ENCODE results near the gene GOPC. TPM values are rescaled to one million over a fixed set of nuclear protein-coding genes. Genes with fewer than 3 reads are reported as not detected.

GOPC gene
- total RNA-seq, 1 experiment from 2014 or later = 18.7 TPM

- Mint-ChIP-seq H3K4me1 (peaks cover 5 to 7% of the 10 kb centered on the region in 2 experiments; a peak in 2 of 4 replicates), H3K27me3 (ENCODE audit: low read depth) (no peaks in the 10 kb centered on the region), H3K9me3 (no peaks in the 10 kb centered on the region), H3K27ac (no peak overlapping the region; a peak in 1 of 7 replicates), H3K4me3 (no peak overlapping the region), H3K36me3 (ENCODE audit: insufficient read depth in 1 of 3, low read depth in 3 of 3) (no peaks in the 10 kb centered on the region)
- Histone ChIP-seq H2BK12ac (ENCODE audit: insufficient read length, low read depth, low read length) (no peak overlapping the region), H3K14ac (ENCODE audit: insufficient read depth, low read length) (no peak overlapping the region), H4K8ac (replicated peaks; ENCODE audit: insufficient read length, low read depth, low read length) (no peak overlapping the region), H2AK5ac (ENCODE audit: insufficient read length, low read length) (no peak overlapping the region), H2BK120ac (ENCODE audit: low read depth, low read length, poor library complexity, severe bottlenecking) (no peak overlapping the region), H2BK20ac (ENCODE audit: low read depth, low read length, poor library complexity, severe bottlenecking) (no peak overlapping the region), H3K18ac (ENCODE audit: insufficient read length, low read depth, low read length) (no peak overlapping the region), H3K4ac (ENCODE audit: low read depth, low read length) (no peak overlapping the region), H3K23me2 (ENCODE audit: insufficient read length, low read depth, low read length, poor library complexity, severe bottlenecking) (no peaks in the 10 kb centered on the region), H3K23ac (ENCODE audit: insufficient read length, low read depth, low read length) (no peak overlapping the region), H3K4me2 (ENCODE audit: insufficient read depth, insufficient read length, low read length) (no peak overlapping the region), H3K27ac (ENCODE audit: insufficient read length, low read depth, low read length) (no peak overlapping the region), H3K27me3 (ENCODE audit: insufficient read depth, low read length) (no peaks in the 10 kb centered on the region), H3K79me2 (ENCODE audit: insufficient read depth, low read length) (no peaks in the 10 kb centered on the region), H4K5ac (ENCODE audit: insufficient read length, low read depth, low read length) (no peak overlapping the region), H3K56ac (ENCODE audit: insufficient read length, low read depth, low read length) (no peak overlapping the region), H3K4me1 (ENCODE audit: insufficient read depth, low read length) (no peaks in the 10 kb centered on the region), H4K20me1 (ENCODE audit: control insufficient read depth, insufficient read depth, insufficient read length) (no peaks in the 10 kb centered on the region), H2BK5ac (ENCODE audit: insufficient read length, low read length) (no peak overlapping the region), H3K9me3 (ENCODE audit: control insufficient read depth, low read depth, low read length) (no peaks in the 10 kb centered on the region), H3T11ph (ENCODE audit: low read length) (no peak overlapping the region), H3K79me1 (ENCODE audit: insufficient read depth, low read depth, low read length, poor library complexity, severe bottlenecking) (no peaks in the 10 kb centered on the region), H4K91ac (ENCODE audit: insufficient read length, low read depth, low read length) (no peak overlapping the region), H2BK15ac (ENCODE audit: low read depth, low read length) (no peak overlapping the region), H3K9ac (ENCODE audit: extremely low read depth, insufficient read length, low read length) (no peak overlapping the region), H2AFZ (ENCODE audit: low read length) (no peak overlapping the region)
- no CpG with 5 or more reads among the region's 2 CpGs for WGBS (ENCODE audit: extremely low coverage, insufficient read length, low lambda C conversion rate)
- DNase-seq = no peak
- TF ChIP-seq CTCF (conservative IDR thresholded peaks at IDR 0.05) = no peak
Observed at GRCh38 chr6:117525607-117526006, 76.7 kb downstream of the GOPC start.

All from H9 (cell line).